22Rv1 (cell line): Measurements from ENCODE around the gene NUB1.

Source experiments
- CTCF ChIP-seq: fragments of 450-650 bp; IDR thresholded peaks from 2 replicates; pipeline ENCODE4 v1.5.1; 2017; ENCODE audit warnings: mild to moderate bottlenecking
- ZFX ChIP-seq: fragments of 450-650 bp; IDR thresholded peaks from 2 replicates; pipeline ENCODE4 v1.6.1; 2017; ENCODE audit warnings: antibody characterized with exemption, borderline replicate concordance

- no peak for TF ChIP-seq CTCF
- TF ChIP-seq ZFX, result no peak
Observed at GRCh38 chr7:151301471-151302462, 39.8 kb upstream of the NUB1 start.
